NCI-H345 (cell line): ENCODE measurements around the gene PDE6A.
A peak's percentile ranks its signal among the peaks of the same experiment; 100 is the strongest.
"Not testable (repeated sequence)": the region's sequence is repeated elsewhere in the genome, so short reads cannot be mapped to it uniquely, and the experiment has no call there.

ENCODE experiments used
- DNase-seq: peaks from one replicate; lab custom pipeline; 2025; lab: John Stamatoyannopoulos, UW

Gene PDE6A

GRCh38 chr5:149895416-149896345 lies 48.9 kb downstream of the PDE6A start:
- DNase-seq, result no peak

GRCh38 chr5:149894237-149894636 lies 50.4 kb downstream of the PDE6A start:
- DNase-seq, result no peak

- no peak for DNase-seq
Measured at GRCh38 chr5:149893403-149893931, 51.1 kb downstream of the PDE6A start.

GRCh38 chr5:149892594-149892993 lies 52.0 kb downstream of the PDE6A start:
- no peak for DNase-seq

GRCh38 chr5:149888280-149888679 lies 56.3 kb downstream of the PDE6A start:
- DNase-seq, result no peak

- DNase-seq, result peak; percentile 23
Measured at GRCh38 chr5:149887622-149888183, 56.9 kb downstream of the PDE6A start.

GRCh38 chr5:149886692-149887470 lies 57.7 kb downstream of the PDE6A start:
- DNase-seq, result no peak

- DNase-seq, result no peak
Measured at GRCh38 chr5:149886060-149886459, 58.5 kb downstream of the PDE6A start.

GRCh38 chr5:149885513-149885912 lies 59.1 kb downstream of the PDE6A start:
- no peak for DNase-seq

GRCh38 chr5:149883550-149883949 lies 61.0 kb downstream of the PDE6A start:
- DNase-seq, result no peak

- not testable (repeated sequence) for DNase-seq
Measured at GRCh38 chr5:149882633-149883032, 62.0 kb downstream of the PDE6A start.

GRCh38 chr5:149881874-149882273 lies 62.7 kb downstream of the PDE6A start:
- no peak for DNase-seq

- DNase-seq, result no peak
Measured at GRCh38 chr5:149881069-149881622, 63.4 kb downstream of the PDE6A start.

GRCh38 chr5:149879593-149879992 lies 65.0 kb downstream of the PDE6A start:
- not testable (repeated sequence) for DNase-seq

GRCh38 chr5:149878371-149878770 lies 66.2 kb downstream of the PDE6A start:
- DNase-seq, result peak; percentile 6

- no peak for DNase-seq
Measured at GRCh38 chr5:149873896-149874295, 70.7 kb downstream of the PDE6A start.

GRCh38 chr5:149872351-149873040 lies 72.1 kb downstream of the PDE6A start:
- DNase-seq, result no peak

- DNase-seq, result no peak
Measured at GRCh38 chr5:149871471-149871870, 73.1 kb downstream of the PDE6A start.

GRCh38 chr5:149870697-149871096 lies 73.9 kb downstream of the PDE6A start:
- no peak for DNase-seq

GRCh38 chr5:149870232-149870631 lies 74.4 kb downstream of the PDE6A start:
- DNase-seq, result no peak

- DNase-seq, result no peak
Measured at GRCh38 chr5:149869411-149869821, 75.2 kb downstream of the PDE6A start.
